CD4-positive, alpha-beta T cell treated with Interleukin-1 beta for 1 hour (primary cell): ENCODE measurements around the gene KRTAP19-6.

Experiments
- DNase-seq, 2 donors: peaks; one replicate each; pipeline ENCODE4 v3.0.0-alpha.2; 2020 to 2022

KRTAP19-6 gene, protein sequence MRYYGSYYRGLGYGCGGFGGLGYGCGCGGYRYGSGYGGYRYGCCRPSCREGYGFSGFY

DNA sequence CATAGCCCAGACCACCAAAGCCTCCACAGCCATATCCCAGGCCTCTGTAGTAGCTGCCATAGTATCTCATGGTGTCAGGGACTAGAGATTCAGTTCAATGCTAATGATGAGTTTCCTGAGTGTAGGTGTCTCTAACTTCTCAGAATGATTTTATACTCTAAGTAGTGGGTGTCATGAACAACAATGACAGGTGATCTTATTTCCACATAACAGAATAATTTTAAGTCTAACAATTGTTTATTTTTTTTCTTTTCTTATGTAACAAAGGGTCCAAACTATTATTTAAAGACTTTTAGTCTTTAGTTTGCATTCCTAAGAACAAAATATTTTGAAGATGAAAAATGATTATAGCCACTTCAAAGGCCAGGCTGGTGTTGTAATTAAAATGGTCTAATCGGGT is at the start of gene KRTAP19-6:
Gene KRTAP19-6, minus strand, starts transcription at position 101 of the 400 bp plus-strand sequence. Its CDS starts 31 bp downstream, at position 70.
- DNase-seq: no peak

DNA sequence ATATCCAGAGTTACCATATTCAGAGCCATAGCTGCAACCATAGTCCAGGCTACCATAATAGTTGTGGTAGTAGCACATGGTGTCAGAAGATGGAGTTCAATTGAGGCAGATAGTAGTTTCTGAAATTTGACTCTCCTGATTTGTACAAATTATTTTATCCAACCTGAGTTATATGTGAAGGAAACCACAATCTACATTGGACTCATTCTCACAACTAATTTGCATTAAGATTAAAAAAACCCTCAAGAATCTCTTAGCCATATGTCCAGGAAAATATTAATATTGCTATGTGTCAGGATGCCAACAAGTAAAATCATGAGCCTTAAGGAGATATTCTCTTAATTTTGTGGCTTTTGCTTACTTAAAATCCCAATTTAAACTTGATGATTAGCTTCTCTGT is 48.6 kb upstream of the KRTAP19-6 start, which contains the start of gene KRTAP22-2:
Gene KRTAP22-2, minus strand, starts transcription at position 101 of the 400 bp plus-strand sequence.
- no peak for DNase-seq

DNA sequence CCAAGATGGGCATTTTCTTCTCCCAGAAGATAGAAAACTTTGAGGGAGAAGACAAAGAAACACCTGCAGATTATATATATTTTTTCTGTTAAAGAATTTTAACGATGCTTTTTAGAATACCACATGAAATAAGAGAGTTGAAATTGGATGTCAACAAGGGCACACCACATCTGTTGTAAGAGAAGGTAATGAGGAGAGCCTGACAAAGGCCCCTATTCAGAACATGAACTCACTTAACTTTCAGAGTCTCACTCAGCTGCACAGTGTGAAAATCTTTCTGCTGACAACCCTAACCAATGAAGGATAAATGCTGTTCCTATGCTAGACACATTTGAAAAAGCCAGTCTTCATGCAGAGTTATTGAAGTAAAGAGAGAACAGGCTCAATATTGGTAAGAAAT is 41.2 kb upstream of the KRTAP19-6 start:
- DNase-seq: no peak

DNA sequence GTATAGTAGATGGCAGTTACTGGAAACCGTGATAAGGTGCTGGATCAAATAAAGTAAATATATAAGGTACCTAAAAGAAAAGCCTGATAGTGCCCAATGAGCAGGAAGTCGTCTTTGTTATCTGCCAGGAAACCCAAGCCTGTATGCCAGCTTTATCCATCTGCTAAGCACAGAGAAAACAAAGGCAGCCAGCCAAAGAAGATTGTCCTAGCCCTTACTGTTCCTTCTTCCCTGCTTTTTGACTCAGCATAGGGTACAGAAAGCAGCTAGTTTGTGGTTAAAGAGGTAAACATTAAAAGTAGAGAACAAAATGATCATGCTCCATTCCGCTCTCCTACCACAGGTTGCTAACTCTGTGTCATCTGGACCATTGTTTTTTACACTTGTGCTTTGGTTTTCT is 38.5 kb upstream of the KRTAP19-6 start:
- no peak for DNase-seq

DNA sequence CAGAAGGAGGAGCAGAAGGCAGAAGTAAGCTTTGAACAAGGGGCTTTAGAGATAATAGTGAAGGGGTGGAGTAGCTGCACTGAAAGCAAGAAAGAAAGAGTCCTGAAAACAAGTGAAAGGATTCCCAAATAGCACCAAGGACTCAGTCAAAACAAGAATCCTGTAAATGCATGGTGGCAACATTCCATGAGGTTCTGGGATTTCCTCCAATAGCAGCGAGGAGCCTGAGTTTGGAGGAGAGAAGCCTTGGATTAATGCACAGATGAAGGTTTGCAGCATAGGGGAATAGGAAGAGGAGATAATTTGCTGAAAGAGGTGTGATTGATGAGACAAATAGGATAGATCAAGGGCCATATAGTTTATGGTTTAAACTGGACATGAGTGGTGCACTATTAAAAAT is 37.7 kb upstream of the KRTAP19-6 start:
- no peak for DNase-seq

DNA sequence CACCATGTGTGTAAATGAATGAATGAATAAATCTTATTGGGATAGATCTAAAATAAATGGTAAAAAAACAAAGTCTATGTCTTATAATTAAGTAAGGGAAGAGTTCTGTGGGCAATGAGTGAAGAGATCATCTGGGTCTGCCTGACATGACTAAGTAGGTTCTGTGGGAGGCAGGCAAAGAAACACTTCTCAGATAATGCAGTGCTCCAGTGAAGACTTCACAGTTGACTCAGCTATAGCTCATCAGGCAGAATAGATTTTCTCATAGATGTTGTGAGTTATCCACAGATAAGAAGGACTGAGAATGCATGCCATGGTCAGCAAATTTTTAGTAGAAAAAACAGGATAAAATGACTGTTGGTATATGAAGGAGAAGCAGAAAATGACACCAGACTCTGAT is 36.1 kb upstream of the KRTAP19-6 start:
- no peak for DNase-seq

DNA sequence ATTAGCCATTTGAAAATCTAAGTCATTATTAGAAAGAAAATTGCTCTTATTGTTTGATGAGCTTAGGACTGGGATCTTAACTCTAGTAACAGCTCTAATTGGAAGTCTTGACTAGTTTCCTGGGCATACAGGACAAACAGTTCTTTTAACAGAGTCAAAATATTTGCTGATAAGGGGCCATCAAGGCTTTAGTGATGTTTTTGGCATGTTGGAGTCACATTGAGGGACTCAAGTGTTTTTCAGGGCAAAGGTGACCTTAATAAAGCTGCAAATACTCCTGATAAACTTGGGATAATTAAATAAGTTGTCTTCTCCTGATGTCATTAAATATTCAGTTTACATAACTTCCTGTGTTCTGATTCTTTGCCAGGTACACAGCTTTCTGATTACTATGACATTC is 26.0 kb upstream of the KRTAP19-6 start:
- no peak for DNase-seq

DNA sequence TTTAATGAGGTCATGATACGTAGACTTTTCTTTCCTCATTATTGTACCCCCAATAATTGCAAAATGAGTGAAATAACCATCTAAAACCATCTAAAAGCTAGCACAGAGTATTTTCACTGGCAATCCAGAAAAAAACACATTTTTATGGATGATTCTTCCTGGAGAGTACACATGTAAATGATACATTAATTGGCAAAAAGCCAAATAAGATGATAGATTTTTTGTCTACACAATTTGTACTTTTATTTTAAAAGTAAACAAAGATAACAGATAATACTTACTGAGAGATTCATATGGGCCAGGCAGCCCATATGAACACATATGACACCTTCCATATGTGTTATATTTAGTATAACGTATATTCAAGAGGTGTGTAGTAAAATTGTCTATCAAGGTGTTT is 22.0 kb upstream of the KRTAP19-6 start:
- no peak for DNase-seq

DNA sequence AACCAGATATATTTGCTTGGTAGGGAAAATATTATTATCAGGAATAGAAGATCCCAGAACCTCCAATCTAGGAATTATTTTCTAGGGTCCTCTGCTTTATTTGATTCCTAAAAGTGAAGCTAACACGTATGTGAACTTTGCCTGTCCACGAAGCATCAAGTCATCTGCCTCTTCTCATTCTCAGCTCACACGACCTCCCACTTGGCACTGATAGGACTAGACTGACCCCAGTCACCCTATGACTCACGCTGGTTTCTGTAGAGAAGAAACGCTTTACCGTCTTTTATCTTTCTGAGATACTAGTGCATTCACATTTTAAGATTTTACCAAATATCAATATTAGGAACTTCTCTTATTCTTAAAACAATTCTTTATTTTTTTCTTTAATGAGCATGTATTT is 21.4 kb upstream of the KRTAP19-6 start:
- DNase-seq: no peak

DNA sequence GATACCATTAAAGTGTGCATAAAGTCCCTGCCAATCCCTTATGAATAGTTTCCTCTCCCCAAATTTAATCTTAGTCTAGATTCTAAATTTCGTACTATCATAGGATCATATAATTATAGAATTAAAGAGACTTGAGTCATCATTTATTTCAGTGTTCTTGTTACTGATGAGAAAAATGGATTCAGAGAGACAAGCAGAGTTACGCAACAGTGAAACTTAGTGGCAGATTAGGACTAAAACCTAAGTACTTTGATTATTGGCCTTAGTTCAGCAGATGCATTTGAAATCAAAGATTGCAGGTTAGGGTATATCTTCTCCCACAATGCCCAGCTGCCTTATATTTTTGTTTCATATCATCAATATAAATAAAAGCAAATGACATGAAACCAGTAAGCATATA is 20.3 kb upstream of the KRTAP19-6 start:
- DNase-seq: no peak

DNA sequence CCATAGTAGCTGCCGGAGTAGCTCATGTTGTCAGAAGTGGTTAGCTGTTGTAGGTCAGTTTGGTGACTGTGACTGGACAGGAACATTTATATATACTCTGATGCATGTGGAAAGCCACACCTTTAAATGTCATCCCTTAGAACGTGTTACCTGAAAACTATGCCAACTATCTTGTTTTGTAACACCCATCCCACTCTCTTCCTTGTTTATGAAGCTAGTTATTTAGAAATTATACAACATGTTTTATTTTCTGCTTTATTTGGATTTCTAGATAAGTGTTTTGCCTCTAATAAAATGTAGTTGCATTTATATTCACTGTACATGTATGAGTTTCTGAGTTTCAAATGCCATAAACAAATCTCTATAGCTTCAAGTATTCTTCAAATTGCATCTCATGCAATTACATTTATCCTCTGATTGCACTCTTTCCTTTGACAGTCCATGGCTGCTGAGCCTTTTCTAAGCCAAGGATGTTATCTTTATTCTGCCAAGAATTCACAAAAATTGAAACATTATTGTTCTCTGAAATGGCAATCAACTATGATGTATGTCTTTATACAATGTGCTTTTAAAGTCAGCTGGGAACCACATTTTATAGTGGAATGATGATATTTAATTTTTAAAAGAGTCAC is 19.7 kb upstream of the KRTAP19-6 start, which contains the start of gene KRTAP19-7:
Gene KRTAP19-7, minus strand, starts transcription at position 51 of the 632 bp plus-strand sequence. Its CDS starts 25 bp downstream, at position 26.
- DNase-seq: no peak

DNA sequence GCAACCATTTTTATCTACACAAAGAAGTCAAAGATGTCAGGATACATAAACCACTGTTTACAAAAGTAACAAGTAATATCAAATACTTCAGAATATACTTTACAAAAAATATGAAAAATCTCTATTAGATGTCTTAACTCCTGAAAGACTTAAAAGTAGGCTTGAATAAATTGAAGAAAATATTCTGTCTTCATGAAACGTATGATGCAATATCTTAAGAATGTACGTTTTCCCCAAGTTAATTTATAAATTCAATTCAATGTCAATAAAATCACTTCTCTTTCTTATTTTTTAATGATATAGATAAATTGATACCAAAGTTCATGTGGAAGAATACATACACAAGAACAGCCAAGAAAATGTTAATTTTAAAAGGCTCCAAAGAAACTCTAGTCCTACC is 13.4 kb upstream of the KRTAP19-6 start:
- DNase-seq: no peak

DNA sequence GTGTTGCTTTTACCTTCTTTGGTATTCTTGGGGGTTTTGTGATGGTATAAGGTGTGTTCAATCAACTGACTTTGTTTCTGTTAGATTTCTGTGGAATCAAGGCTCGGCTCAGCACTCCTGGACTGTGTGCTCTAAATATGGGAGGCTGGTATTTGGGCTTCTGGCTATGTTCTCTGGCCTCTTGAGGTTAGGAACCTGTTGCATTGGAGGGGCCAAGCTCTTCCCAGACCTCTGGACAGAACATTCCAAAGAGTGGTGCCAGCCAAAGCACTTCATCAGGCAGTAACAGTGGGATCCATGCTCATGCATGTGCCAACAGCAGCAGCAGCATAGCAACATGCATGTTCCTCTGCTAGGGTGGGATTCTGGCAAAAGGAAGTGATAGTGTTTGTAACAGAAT is 11.1 kb upstream of the KRTAP19-6 start:
- no peak for DNase-seq

DNA sequence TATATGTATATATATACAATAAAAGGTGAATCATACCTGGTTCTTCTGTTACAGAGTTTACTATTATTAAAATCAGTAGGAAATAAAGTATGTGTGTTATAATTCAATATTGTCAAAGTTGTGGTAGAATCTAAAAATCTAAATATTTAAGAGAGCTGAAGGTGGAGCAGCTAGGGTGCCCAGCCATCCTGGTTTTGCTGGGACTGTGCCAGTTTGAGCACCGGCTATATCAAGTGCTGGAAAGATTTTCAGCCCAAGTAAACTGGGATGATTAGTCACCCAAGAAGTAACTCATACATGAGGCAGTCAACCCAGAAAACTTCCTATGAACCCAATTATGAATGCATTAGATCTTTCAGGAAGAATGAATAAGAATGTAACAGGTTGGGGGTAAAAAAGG is 22.8 kb downstream of the KRTAP19-6 start:
- DNase-seq: no peak

DNA sequence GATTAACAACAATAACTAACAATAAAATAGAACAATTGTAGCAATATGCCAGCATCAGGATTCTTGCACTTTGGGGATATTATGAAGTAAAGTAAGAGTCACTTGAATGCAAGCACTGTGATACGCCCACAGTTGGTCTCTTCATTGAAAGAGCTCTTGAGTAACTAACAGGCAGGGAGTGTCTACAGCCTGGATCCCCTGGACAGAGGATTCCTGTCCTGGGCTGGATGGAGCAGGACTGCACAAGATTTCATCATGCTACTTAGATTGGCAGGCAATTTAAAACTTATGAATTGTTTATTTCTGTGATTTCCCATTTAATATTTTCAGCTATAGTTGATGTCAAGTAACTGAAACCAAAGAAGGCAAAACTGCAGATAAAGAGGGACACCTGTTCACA is 26.0 kb downstream of the KRTAP19-6 start:
- DNase-seq: no peak

DNA sequence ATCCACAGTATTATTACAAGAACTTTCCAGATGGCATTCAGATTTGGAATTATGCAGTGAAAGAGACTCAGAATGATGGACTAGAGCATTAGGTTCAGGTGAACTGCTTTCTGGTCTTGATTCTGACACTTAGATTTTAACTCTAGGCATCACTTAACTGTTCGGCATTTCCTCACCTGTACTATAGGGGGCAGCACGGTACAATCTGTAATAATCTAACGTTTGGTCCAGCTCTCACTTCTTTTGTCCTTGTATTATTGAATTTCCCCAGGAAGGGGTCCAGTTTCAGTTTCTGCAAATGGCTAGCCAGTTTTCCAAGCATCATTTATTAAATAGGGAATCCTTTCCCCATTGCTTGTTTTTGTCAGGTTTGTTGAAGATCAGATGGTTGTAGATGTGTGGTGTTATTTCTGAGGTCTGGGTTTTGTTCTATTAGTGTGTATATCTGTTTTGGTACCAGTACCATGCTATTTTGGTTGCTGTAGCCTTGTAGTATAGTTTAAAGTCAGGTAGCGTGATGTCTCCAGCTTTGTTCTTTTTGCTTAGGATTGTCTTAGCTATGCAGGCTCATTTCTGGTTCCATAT is 36.0 kb downstream of the KRTAP19-6 start:
- peak in 1 of 2 donors; percentile 2 for DNase-seq

DNA sequence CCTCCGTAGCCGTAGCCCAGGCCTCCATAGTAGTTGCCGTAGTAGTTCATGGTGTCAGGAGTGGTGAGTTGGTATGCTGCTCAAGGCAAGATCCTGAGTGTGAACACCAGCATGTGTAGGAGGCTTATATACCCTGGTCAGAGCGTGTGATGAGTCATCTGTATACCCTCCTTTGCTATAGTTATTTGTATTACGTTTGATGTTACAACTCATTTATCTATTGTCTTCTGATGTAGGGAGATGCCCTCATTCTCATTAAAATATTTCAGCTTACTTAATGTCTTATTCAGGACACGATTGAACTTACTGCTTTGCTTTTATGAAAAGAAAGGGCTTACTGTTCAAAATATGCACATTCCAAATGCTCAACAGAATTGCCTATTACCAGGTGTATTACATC is 39.6 kb downstream of the KRTAP19-6 start, which contains the start of gene KRTAP19-5:
Gene KRTAP19-5, minus strand, starts transcription at position 101 of the 400 bp plus-strand sequence. Its CDS starts 51 bp downstream, at position 50.
- DNase-seq: no peak

DNA sequence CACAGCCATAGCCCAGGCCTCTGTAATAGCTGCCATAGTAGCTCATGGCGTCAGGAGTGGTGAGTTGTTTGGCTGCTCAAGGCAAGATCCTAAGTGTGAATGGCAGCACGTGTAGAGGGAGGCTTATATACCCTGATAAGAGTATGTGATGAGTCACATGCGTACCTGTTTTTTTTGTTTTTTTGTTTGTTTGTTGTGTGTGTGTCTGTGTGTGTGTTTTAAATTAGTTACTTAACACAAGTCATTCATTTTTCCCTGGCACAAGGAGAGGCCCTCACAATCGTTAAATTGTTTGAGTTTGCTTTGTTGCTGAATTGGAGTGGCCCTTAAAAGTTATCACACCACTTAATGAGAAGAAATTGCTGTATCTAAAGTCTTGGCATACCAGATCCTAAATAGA is 44.6 kb downstream of the KRTAP19-6 start, which contains the start of gene KRTAP19-4:
Gene KRTAP19-4, minus strand, starts transcription at position 101 of the 400 bp plus-strand sequence. Its CDS starts 55 bp downstream, at position 46.
- no peak for DNase-seq

DNA sequence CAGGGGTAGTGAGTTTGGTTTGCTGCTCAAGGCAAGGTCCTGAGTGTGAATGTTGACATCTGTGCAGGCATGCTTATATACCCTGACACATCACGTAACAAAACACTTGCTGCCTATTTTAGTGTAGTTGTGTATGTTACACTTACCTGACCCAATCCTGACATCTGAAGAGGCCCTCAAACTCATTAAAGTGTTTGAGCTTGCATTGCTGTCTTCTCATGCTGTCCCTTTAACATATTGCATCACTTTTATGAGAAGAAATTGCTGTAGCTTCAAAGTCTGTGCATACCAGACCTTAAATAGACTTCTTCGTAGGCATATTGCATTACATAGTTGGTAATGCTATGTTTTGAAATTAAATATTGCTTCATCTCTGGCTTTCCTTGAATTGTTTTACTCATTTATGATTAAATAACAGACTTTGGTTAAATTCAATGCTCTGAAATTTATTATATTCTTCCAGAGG is 49.7 kb downstream of the KRTAP19-6 start, which contains the start of gene KRTAP19-3:
Gene KRTAP19-3, minus strand, starts transcription at position 51 of the 466 bp plus-strand sequence. CDS start 56 bp downstream, outside the sequence.
- DNase-seq: no peak
